H1 (cell line): ENCODE measurements around the gene KLHL40. TPM values are rescaled to one million over a fixed set of nuclear protein-coding genes. Genes with fewer than 3 reads are reported as not detected.

Experiments used
- CTCF ChIA-PET: fragments of 300-600 bp; sonication (Branson Sonifier 250); formaldehyde crosslinking; loops from one replicate; lab custom pipeline; 2021; ENCODE audit not compliant: partially characterized antibody; lab: Charles Lee
- POLR2A ChIA-PET: fragments of 300-600 bp; sonication (Branson Sonifier 250); formaldehyde crosslinking; loops from one replicate; lab custom pipeline; 2021; ENCODE audit warnings: inconsistent platforms; ENCODE audit not compliant: partially characterized antibody; lab: Charles Lee
- DNase-seq, 2 experiments: peaks; one replicate each; pipeline versions ENCODE4 v3.0.0 to v3.0.0-alpha.2; 2010 to 2022; ENCODE audit warnings: low spot score in 2 of 2, low read depth in 1 of 2, mixed read lengths in 1 of 2
- FAIRE-seq: peaks from 2 replicates; lab custom pipeline; 2011; peaks lifted over from hg19 to GRCh38; lab: Jason Lieb, UNC
- H2AFZ ChIP-seq: 2 replicates; pipeline ENCODE4 v1.8.1; 2012; ENCODE audit warnings: low read length, inconsistent platforms
- H2AK5ac ChIP-seq: 2 replicates; pipeline ENCODE4 v1.6.1; 2013; ENCODE audit warnings: low read depth, low read length
- H2BK120ac ChIP-seq: replicated peaks from 2 replicates; pipeline ENCODE3; 2013; ENCODE audit warnings: low read depth, low read length, inconsistent platforms
- H2BK12ac ChIP-seq: 2 replicates; pipeline ENCODE4 v1.6.1; 2013; ENCODE audit warnings: low read depth, low read length
- H2BK15ac ChIP-seq: 2 replicates; pipeline ENCODE4 v1.6.1; 2013; ENCODE audit warnings: low read length
- H2BK20ac ChIP-seq: 2 replicates; pipeline ENCODE4 v1.6.1; 2013; ENCODE audit warnings: low read length
- H2BK5ac ChIP-seq: 2 replicates; pipeline ENCODE4 v1.6.1; 2013; ENCODE audit warnings: low read depth, low read length
- H3K14ac ChIP-seq: 2 replicates; pipeline ENCODE4 v1.6.1; 2013; ENCODE audit warnings: inconsistent platforms; ENCODE audit not compliant: insufficient read length
- H3K18ac ChIP-seq: 2 replicates; pipeline ENCODE4 v1.6.1; 2013; ENCODE audit warnings: low read length; ENCODE audit errors: extremely low read depth
- H3K23ac ChIP-seq: 2 replicates; pipeline ENCODE4 v1.6.1; 2013; ENCODE audit warnings: inconsistent platforms; ENCODE audit not compliant: insufficient read length
- H3K23me2 ChIP-seq: 2 replicates; pipeline ENCODE4 v1.6.1; 2013; ENCODE audit warnings: low read depth, low read length
- H3K27ac ChIP-seq: 2 replicates; pipeline ENCODE4 v1.6.1; 2011; ENCODE audit warnings: low read depth, low read length, inconsistent platforms
- H3K27me3 ChIP-seq, 4 experiments: replicated peaks in 1 of 4; 1 replicate in 1 of 4; 2 replicates in 3 of 4; pipeline versions ENCODE4 v1.6.1 to v1.8.1; 2011 to 2013; ENCODE audit warnings: low read length in 3 of 4, mild to moderate bottlenecking in 3 of 4, inconsistent platforms in 2 of 4, mixed read lengths in 2 of 4, moderate library complexity in 1 of 4; ENCODE audit not compliant: control insufficient read depth in 3 of 4, insufficient read depth in 3 of 4; ENCODE audit errors: extremely low read depth in 1 of 4
- H3K36me3 ChIP-seq, 4 experiments: 2 replicates each; pipeline versions ENCODE4 v1.6.1 to v1.8.1; 2011 to 2013; ENCODE audit warnings: mild to moderate bottlenecking in 4 of 4, low read length in 3 of 4, moderate library complexity in 2 of 4, control low read depth in 1 of 4, inconsistent platforms in 1 of 4; ENCODE audit not compliant: insufficient read depth in 4 of 4, control insufficient read depth in 2 of 4
- H3K4ac ChIP-seq: replicated peaks from 2 replicates; pipeline ENCODE3; 2013; ENCODE audit warnings: low read length, low read depth, mixed read lengths, inconsistent platforms; ENCODE audit not compliant: insufficient read length
- H3K4me1 ChIP-seq, 4 experiments: replicated peaks in 1 of 4; 1 replicate in 1 of 4; 2 replicates in 3 of 4; pipeline versions ENCODE4 v1.6.1 to v1.8.1; 2011 to 2013; ENCODE audit warnings: low read length in 3 of 4, inconsistent platforms in 2 of 4, mixed read lengths in 1 of 4; ENCODE audit not compliant: insufficient read depth in 4 of 4, control insufficient read depth in 3 of 4
- H3K4me2 ChIP-seq, 2 experiments: 2 replicates each; pipeline versions ENCODE4 v1.6.1 to v1.8.1; 2011 to 2013; ENCODE audit warnings: low read depth in 2 of 2, low read length in 2 of 2, control low read depth in 1 of 2, inconsistent platforms in 1 of 2, mild to moderate bottlenecking in 1 of 2; ENCODE audit not compliant: insufficient read depth in 1 of 2
- H3K4me3 ChIP-seq, 4 experiments: fragments of 200-600, 300-600 bp in 1 of 4; sonication (generic), shearing (Covaris generic), sonication (Bioruptor Twin) in 1 of 4; 2 replicates each; pipeline versions ENCODE4 v1.5.1 to v1.8.1; 2011 to 2016; ENCODE audit warnings: low read length in 4 of 4, low read depth in 3 of 4, control low read depth in 2 of 4, inconsistent platforms in 2 of 4, mild to moderate bottlenecking in 2 of 4, mixed read lengths in 1 of 4, moderate library complexity in 1 of 4; ENCODE audit not compliant: insufficient read depth in 2 of 4; ENCODE audit errors: extremely low read depth in 1 of 4
- H3K56ac ChIP-seq: replicated peaks from 2 replicates; pipeline ENCODE3; 2013; ENCODE audit warnings: low read depth, mild to moderate bottlenecking, mixed read lengths, low read length, inconsistent platforms; ENCODE audit not compliant: insufficient read length
- H3K79me1 ChIP-seq: 2 replicates; pipeline ENCODE4 v1.6.1; 2013; ENCODE audit warnings: low read depth, low read length, control low read depth
- H3K79me2 ChIP-seq, 2 experiments: 2 replicates each; pipeline versions ENCODE4 v1.6.1 to v1.8.1; 2012 to 2013; ENCODE audit warnings: low read length in 2 of 2, mild to moderate bottlenecking in 2 of 2, inconsistent platforms in 1 of 2; ENCODE audit not compliant: insufficient read depth in 2 of 2, control insufficient read depth in 1 of 2
- H3K9ac ChIP-seq, 4 experiments: replicated peaks in 1 of 4; 1 replicate in 1 of 4; 2 replicates in 3 of 4; pipeline versions ENCODE4 v1.6.1 to v1.8.1; 2011 to 2013; ENCODE audit warnings: low read depth in 3 of 4, low read length in 3 of 4, control low read depth in 2 of 4, mild to moderate bottlenecking in 2 of 4, moderate library complexity in 2 of 4, inconsistent platforms in 1 of 4; ENCODE audit errors: extremely low read depth in 1 of 4
- H3K9me3 ChIP-seq, 2 experiments: 2 replicates each; pipeline versions ENCODE4 v1.6.1 to v1.8.1; 2012 to 2013; ENCODE audit warnings: mild to moderate bottlenecking in 2 of 2, moderate library complexity in 2 of 2, control low read depth in 1 of 2, inconsistent platforms in 1 of 2, low read depth in 1 of 2, low read length in 1 of 2, mixed read lengths in 1 of 2; ENCODE audit not compliant: insufficient read depth in 2 of 2
- H4K20me1 ChIP-seq, 2 experiments: replicated peaks in 1 of 2; 2 replicates each; pipeline versions ENCODE3 to v1.8.1; 2011 to 2013; ENCODE audit warnings: inconsistent platforms in 2 of 2, low read length in 2 of 2, mild to moderate bottlenecking in 1 of 2; ENCODE audit not compliant: insufficient read depth in 2 of 2, control insufficient read depth in 1 of 2
- H4K5ac ChIP-seq: 2 replicates; pipeline ENCODE4 v1.6.1; 2013; ENCODE audit warnings: low read length, low read depth, mixed read lengths, inconsistent platforms; ENCODE audit not compliant: insufficient read length
- H4K8ac ChIP-seq: 2 replicates; pipeline ENCODE4 v1.8.0; 2013; ENCODE audit warnings: mild to moderate bottlenecking, moderate library complexity, low read length, inconsistent platforms; ENCODE audit not compliant: insufficient read depth; ENCODE audit errors: extremely low read depth
- H4K91ac ChIP-seq: replicated peaks from 2 replicates; pipeline ENCODE3; 2013; ENCODE audit warnings: low read length, mixed read lengths, inconsistent platforms; ENCODE audit not compliant: insufficient read length
- WGBS, 2 experiments: shearing (Covaris generic) in 1 of 2; methylation state at CpG; one replicate each; pipeline versions ENCODE4 v1.1.6 to v1.1.7; 2013 to 2015; ENCODE audit warnings: low lambda C conversion rate in 2 of 2, mixed read lengths in 2 of 2, inconsistent platforms in 1 of 2, low coverage in 1 of 2, missing lambda C conversion rate in 1 of 2; ENCODE audit not compliant: insufficient replicate concordance in 2 of 2, insufficient coverage in 1 of 2, insufficient read length in 1 of 2; ENCODE audit errors: extremely low coverage in 1 of 2, missing lambda C conversion rate in 1 of 2; 5-methylcytosine and 5-hydroxymethylcytosine counted together
- polyA plus RNA-seq, 7 experiments: library from polyadenylated mRNA; depleted of rRNA in 3 of 7; stranded (reverse) in 5 of 7; unstranded in 2 of 7; fragments of >200 nt in 5 of 7; fragments of 200-250 nt in 2 of 7; gene quantifications; 1 replicate in 5 of 7; 2 replicates in 1 of 7; 4 replicates in 1 of 7; pipeline versions ENCODE4 v1.2.1 to v1.2.3, GENCODE V29; 2011 to 2013; ENCODE audit warnings: missing spikeins in 2 of 7, mixed read lengths in 2 of 7
- total RNA-seq: library from RNA; stranded (reverse); fragmentation: NEBNext Ultra II Directional; extraction: Animal tissue kit (Norgen Biotek cat#: 25700); gene quantifications from 2 replicates; pipeline ENCODE4 v1.2.1, GENCODE V29; 2021

KLHL40 gene
- total and polyA plus RNA-seq, 2 of the 8 experiments (the other 6 are each of a cell fraction or from before 2014, with no cell fraction given) = 0.02 TPM; not detected in 1

GRCh38 chr3:42705962-42706585, 20.7 kb downstream of the KLHL40 start:
- H3K4me1 ChIP-seq = peaks cover 0 to 12% (median 0%) of the 10 kb centered on the region in 4 experiments; a peak in 2 of 7 replicates
- H3K79me2 ChIP-seq = no peaks in the 10 kb centered on the region
- H2BK12ac ChIP-seq = no peak overlapping the region
- no peak overlapping the region for H2BK5ac ChIP-seq
- peaks cover 0 to 2% of the 10 kb centered on the region in 2 experiments for H4K20me1 ChIP-seq
- no peak overlapping the region for H3K9ac ChIP-seq
- H2BK20ac ChIP-seq = no peak overlapping the region
- no peak overlapping the region for H2BK15ac ChIP-seq
- no peaks in the 10 kb centered on the region; a peak in 1 of 7 replicates for H3K27me3 ChIP-seq
- H3K56ac ChIP-seq = no peak overlapping the region
- H3K9me3 ChIP-seq = no peaks in the 10 kb centered on the region
- no peak overlapping the region for H2AK5ac ChIP-seq
- H4K8ac ChIP-seq = no peak overlapping the region; the same call in 1 of the 2 replicates
- WGBS, 2 experiments = 90% methylated on average over 8 of the region's 10 CpGs; no CpG with 5 or more reads in 1 of the 2 experiments
- H3K18ac ChIP-seq = no peak overlapping the region
- no peak overlapping the region for H2BK120ac ChIP-seq
- no peak overlapping the region for H3K27ac ChIP-seq
- no peak overlapping the region for H4K5ac ChIP-seq
- no peaks in the 10 kb centered on the region for H3K23me2 ChIP-seq
- H3K4me2 ChIP-seq = no peak overlapping the region
- no peak overlapping the region for H2AFZ ChIP-seq
- no peak for DNase-seq
- ChIA-PET CTCF (interaction anchor here (0.7 to 11.4 kb wide), 2 partner anchors 26 to 39 kb away, joined by 3 to 53 read pairs; no protein-coding TSS in a partner anchor), POLR2A (no interaction called here)
- FAIRE-seq = no peak
- H3K23ac ChIP-seq = no peak overlapping the region
- no peak overlapping the region for H3K4me3 ChIP-seq
- H3K79me1 ChIP-seq = no peaks in the 10 kb centered on the region
- H3K4ac ChIP-seq = no peak overlapping the region
- H3K36me3 ChIP-seq = no peaks in the 10 kb centered on the region
- no peak overlapping the region for H4K91ac ChIP-seq
- H3K14ac ChIP-seq = no peak overlapping the region
